H1 (cell line): ENCODE data around the gene PDXDC1. TPM values are rescaled to one million over a fixed set of nuclear protein-coding genes. Genes with fewer than 3 reads are reported as not detected.
"Not testable (repeated sequence)": the region's sequence is repeated elsewhere in the genome, so short reads cannot be mapped to it uniquely, and the experiment has no call there.

Source experiments
- CTCF ChIA-PET: fragments of 300-600 bp; sonication (Branson Sonifier 250); formaldehyde crosslinking; loops from one replicate; lab custom pipeline; 2021; ENCODE audit not compliant: partially characterized antibody; lab: Charles Lee
- POLR2A ChIA-PET: fragments of 300-600 bp; sonication (Branson Sonifier 250); formaldehyde crosslinking; loops from one replicate; lab custom pipeline; 2021; ENCODE audit warnings: inconsistent platforms; ENCODE audit not compliant: partially characterized antibody; lab: Charles Lee
- DNase-seq, 2 experiments: peaks; one replicate each; pipeline versions ENCODE4 v3.0.0 to v3.0.0-alpha.2; 2010 to 2022; ENCODE audit warnings: low spot score in 2 of 2, low read depth in 1 of 2, mixed read lengths in 1 of 2
- FAIRE-seq: peaks from 2 replicates; lab custom pipeline; 2011; peaks lifted over from hg19 to GRCh38; lab: Jason Lieb, UNC
- H2AFZ ChIP-seq: 2 replicates; pipeline ENCODE4 v1.8.1; 2012; ENCODE audit warnings: low read length, inconsistent platforms
- H2AK5ac ChIP-seq: 2 replicates; pipeline ENCODE4 v1.6.1; 2013; ENCODE audit warnings: low read depth, low read length
- H2BK120ac ChIP-seq: replicated peaks from 2 replicates; pipeline ENCODE3; 2013; ENCODE audit warnings: low read depth, low read length, inconsistent platforms
- H2BK12ac ChIP-seq: 2 replicates; pipeline ENCODE4 v1.6.1; 2013; ENCODE audit warnings: low read depth, low read length
- H2BK15ac ChIP-seq: 2 replicates; pipeline ENCODE4 v1.6.1; 2013; ENCODE audit warnings: low read length
- H2BK20ac ChIP-seq: 2 replicates; pipeline ENCODE4 v1.6.1; 2013; ENCODE audit warnings: low read length
- H2BK5ac ChIP-seq: 2 replicates; pipeline ENCODE4 v1.6.1; 2013; ENCODE audit warnings: low read depth, low read length
- H3K14ac ChIP-seq: 2 replicates; pipeline ENCODE4 v1.6.1; 2013; ENCODE audit warnings: inconsistent platforms; ENCODE audit not compliant: insufficient read length
- H3K18ac ChIP-seq: 2 replicates; pipeline ENCODE4 v1.6.1; 2013; ENCODE audit warnings: low read length; ENCODE audit errors: extremely low read depth
- H3K23ac ChIP-seq: 2 replicates; pipeline ENCODE4 v1.6.1; 2013; ENCODE audit warnings: inconsistent platforms; ENCODE audit not compliant: insufficient read length
- H3K23me2 ChIP-seq: 2 replicates; pipeline ENCODE4 v1.6.1; 2013; ENCODE audit warnings: low read depth, low read length
- H3K27ac ChIP-seq: 2 replicates; pipeline ENCODE4 v1.6.1; 2011; ENCODE audit warnings: low read depth, low read length, inconsistent platforms
- H3K27me3 ChIP-seq, 4 experiments: replicated peaks in 1 of 4; 1 replicate in 1 of 4; 2 replicates in 3 of 4; pipeline versions ENCODE4 v1.6.1 to v1.8.1; 2011 to 2013; ENCODE audit warnings: low read length in 3 of 4, mild to moderate bottlenecking in 3 of 4, inconsistent platforms in 2 of 4, mixed read lengths in 2 of 4, moderate library complexity in 1 of 4; ENCODE audit not compliant: control insufficient read depth in 3 of 4, insufficient read depth in 3 of 4; ENCODE audit errors: extremely low read depth in 1 of 4
- H3K36me3 ChIP-seq, 4 experiments: 2 replicates each; pipeline versions ENCODE4 v1.6.1 to v1.8.1; 2011 to 2013; ENCODE audit warnings: mild to moderate bottlenecking in 4 of 4, low read length in 3 of 4, moderate library complexity in 2 of 4, control low read depth in 1 of 4, inconsistent platforms in 1 of 4; ENCODE audit not compliant: insufficient read depth in 4 of 4, control insufficient read depth in 2 of 4
- H3K4ac ChIP-seq: replicated peaks from 2 replicates; pipeline ENCODE3; 2013; ENCODE audit warnings: low read length, low read depth, mixed read lengths, inconsistent platforms; ENCODE audit not compliant: insufficient read length
- H3K4me1 ChIP-seq, 4 experiments: replicated peaks in 1 of 4; 1 replicate in 1 of 4; 2 replicates in 3 of 4; pipeline versions ENCODE4 v1.6.1 to v1.8.1; 2011 to 2013; ENCODE audit warnings: low read length in 3 of 4, inconsistent platforms in 2 of 4, mixed read lengths in 1 of 4; ENCODE audit not compliant: insufficient read depth in 4 of 4, control insufficient read depth in 3 of 4
- H3K4me2 ChIP-seq, 2 experiments: 2 replicates each; pipeline versions ENCODE4 v1.6.1 to v1.8.1; 2011 to 2013; ENCODE audit warnings: low read depth in 2 of 2, low read length in 2 of 2, control low read depth in 1 of 2, inconsistent platforms in 1 of 2, mild to moderate bottlenecking in 1 of 2; ENCODE audit not compliant: insufficient read depth in 1 of 2
- H3K4me3 ChIP-seq, 4 experiments: fragments of 200-600, 300-600 bp in 1 of 4; sonication (generic), shearing (Covaris generic), sonication (Bioruptor Twin) in 1 of 4; 2 replicates each; pipeline versions ENCODE4 v1.5.1 to v1.8.1; 2011 to 2016; ENCODE audit warnings: low read length in 4 of 4, low read depth in 3 of 4, control low read depth in 2 of 4, inconsistent platforms in 2 of 4, mild to moderate bottlenecking in 2 of 4, mixed read lengths in 1 of 4, moderate library complexity in 1 of 4; ENCODE audit not compliant: insufficient read depth in 2 of 4; ENCODE audit errors: extremely low read depth in 1 of 4
- H3K56ac ChIP-seq: replicated peaks from 2 replicates; pipeline ENCODE3; 2013; ENCODE audit warnings: low read depth, mild to moderate bottlenecking, mixed read lengths, low read length, inconsistent platforms; ENCODE audit not compliant: insufficient read length
- H3K79me1 ChIP-seq: 2 replicates; pipeline ENCODE4 v1.6.1; 2013; ENCODE audit warnings: low read depth, low read length, control low read depth
- H3K79me2 ChIP-seq, 2 experiments: 2 replicates each; pipeline versions ENCODE4 v1.6.1 to v1.8.1; 2012 to 2013; ENCODE audit warnings: low read length in 2 of 2, mild to moderate bottlenecking in 2 of 2, inconsistent platforms in 1 of 2; ENCODE audit not compliant: insufficient read depth in 2 of 2, control insufficient read depth in 1 of 2
- H3K9ac ChIP-seq, 4 experiments: replicated peaks in 1 of 4; 1 replicate in 1 of 4; 2 replicates in 3 of 4; pipeline versions ENCODE4 v1.6.1 to v1.8.1; 2011 to 2013; ENCODE audit warnings: low read depth in 3 of 4, low read length in 3 of 4, control low read depth in 2 of 4, mild to moderate bottlenecking in 2 of 4, moderate library complexity in 2 of 4, inconsistent platforms in 1 of 4; ENCODE audit errors: extremely low read depth in 1 of 4
- H3K9me3 ChIP-seq, 2 experiments: 2 replicates each; pipeline versions ENCODE4 v1.6.1 to v1.8.1; 2012 to 2013; ENCODE audit warnings: mild to moderate bottlenecking in 2 of 2, moderate library complexity in 2 of 2, control low read depth in 1 of 2, inconsistent platforms in 1 of 2, low read depth in 1 of 2, low read length in 1 of 2, mixed read lengths in 1 of 2; ENCODE audit not compliant: insufficient read depth in 2 of 2
- H4K20me1 ChIP-seq, 2 experiments: replicated peaks in 1 of 2; 2 replicates each; pipeline versions ENCODE3 to v1.8.1; 2011 to 2013; ENCODE audit warnings: inconsistent platforms in 2 of 2, low read length in 2 of 2, mild to moderate bottlenecking in 1 of 2; ENCODE audit not compliant: insufficient read depth in 2 of 2, control insufficient read depth in 1 of 2
- H4K5ac ChIP-seq: 2 replicates; pipeline ENCODE4 v1.6.1; 2013; ENCODE audit warnings: low read length, low read depth, mixed read lengths, inconsistent platforms; ENCODE audit not compliant: insufficient read length
- H4K8ac ChIP-seq: 2 replicates; pipeline ENCODE4 v1.8.0; 2013; ENCODE audit warnings: mild to moderate bottlenecking, moderate library complexity, low read length, inconsistent platforms; ENCODE audit not compliant: insufficient read depth; ENCODE audit errors: extremely low read depth
- H4K91ac ChIP-seq: replicated peaks from 2 replicates; pipeline ENCODE3; 2013; ENCODE audit warnings: low read length, mixed read lengths, inconsistent platforms; ENCODE audit not compliant: insufficient read length
- WGBS, 2 experiments: shearing (Covaris generic) in 1 of 2; methylation state at CpG; one replicate each; pipeline versions ENCODE4 v1.1.6 to v1.1.7; 2013 to 2015; ENCODE audit warnings: low lambda C conversion rate in 2 of 2, mixed read lengths in 2 of 2, inconsistent platforms in 1 of 2, low coverage in 1 of 2, missing lambda C conversion rate in 1 of 2; ENCODE audit not compliant: insufficient replicate concordance in 2 of 2, insufficient coverage in 1 of 2, insufficient read length in 1 of 2; ENCODE audit errors: extremely low coverage in 1 of 2, missing lambda C conversion rate in 1 of 2; 5-methylcytosine and 5-hydroxymethylcytosine counted together
- polyA plus RNA-seq, 7 experiments: library from polyadenylated mRNA; depleted of rRNA in 3 of 7; stranded (reverse) in 5 of 7; unstranded in 2 of 7; fragments of >200 nt in 5 of 7; fragments of 200-250 nt in 2 of 7; gene quantifications; 1 replicate in 5 of 7; 2 replicates in 1 of 7; 4 replicates in 1 of 7; pipeline versions ENCODE4 v1.2.1 to v1.2.3, GENCODE V29; 2011 to 2013; ENCODE audit warnings: missing spikeins in 2 of 7, mixed read lengths in 2 of 7
- total RNA-seq: library from RNA; stranded (reverse); fragmentation: NEBNext Ultra II Directional; extraction: Animal tissue kit (Norgen Biotek cat#: 25700); gene quantifications from 2 replicates; pipeline ENCODE4 v1.2.1, GENCODE V29; 2021

PDXDC1 gene
- total and polyA plus RNA-seq, 2 of the 8 experiments (the other 6 are each of a cell fraction or from before 2014, with no cell fraction given): 56.6 to 118 TPM

DNA sequence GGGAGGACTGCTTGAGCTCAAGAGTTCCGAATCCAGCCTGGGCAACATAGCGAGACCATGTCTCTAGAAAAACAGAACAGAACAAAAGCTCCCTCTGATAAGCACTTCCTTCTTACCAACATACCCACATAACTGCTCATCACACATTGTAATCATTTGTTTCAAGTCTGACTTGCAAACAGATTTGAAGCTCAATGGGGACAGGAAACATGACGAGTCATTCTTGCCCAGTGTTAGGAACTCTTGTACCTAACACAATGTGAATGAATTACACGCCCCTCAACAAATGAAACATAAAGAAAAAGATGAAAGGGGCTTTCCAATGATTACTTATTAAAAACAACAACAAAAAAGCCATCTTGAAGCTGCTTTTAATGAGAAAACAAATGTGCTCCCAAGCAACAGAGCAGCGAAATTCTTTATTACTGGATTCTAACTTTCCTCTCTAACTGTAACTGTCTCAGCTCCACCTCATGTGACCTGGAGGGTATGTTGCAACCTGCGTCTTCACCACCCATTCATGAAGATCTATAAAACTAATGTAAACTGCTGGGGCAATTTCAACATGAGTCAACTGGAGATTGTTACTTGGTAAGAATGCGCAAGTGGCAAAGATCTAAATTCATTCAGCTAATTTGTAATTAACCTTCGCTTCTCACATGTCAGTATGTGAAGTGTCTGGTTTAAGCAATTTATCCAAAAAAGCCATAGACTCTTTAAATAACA is 87.4 kb downstream of the PDXDC1 start:
- FAIRE-seq: not testable (repeated sequence)
- POLR2A ChIA-PET: interaction anchor here (1.0 kb wide), 1 partner anchor 32 kb away, joined by 3 read pairs; the partner anchor contains the start of gene RRN3

More for the DNA sequence above, 87.4 kb downstream of the PDXDC1 start:
- H3K23me2 ChIP-seq, H2AK5ac ChIP-seq, H3K23ac ChIP-seq, H3K4me3 ChIP-seq, H3K9me3 ChIP-seq, H4K5ac ChIP-seq, H3K9ac ChIP-seq, DNase-seq, H2BK20ac ChIP-seq, H3K14ac ChIP-seq, H2AFZ ChIP-seq, H3K4ac ChIP-seq, H2BK5ac ChIP-seq, H2BK12ac ChIP-seq, H4K20me1 ChIP-seq, H3K79me1 ChIP-seq, H3K27ac ChIP-seq, H3K79me2 ChIP-seq, H4K8ac ChIP-seq, H3K56ac ChIP-seq, H2BK120ac ChIP-seq, H3K18ac ChIP-seq, H2BK15ac ChIP-seq, H3K4me1 ChIP-seq, H3K4me2 ChIP-seq, H4K91ac ChIP-seq, H3K27me3 ChIP-seq: not testable (repeated sequence)
- 94% methylated on average over 8 of the region's 8 CpGs; no CpG with 5 or more reads in 1 of the 2 experiments for WGBS, 2 experiments
- H3K36me3 ChIP-seq: peaks cover 15 to 62% (median 38%) of the 10 kb centered on the region in 4 experiments
- CTCF ChIA-PET: interaction anchor here (2.0 kb wide), 1 partner anchor 10 kb away, joined by 8 read pairs; no protein-coding TSS in a partner anchor
